Skeletal muscle satellite cell (primary cell): ENCODE results near the gene ADRA2A.

Experiments used
- H3K27me3 ChIP-seq: 2 replicates; pipeline ENCODE4 v1.7.0; 2013; ENCODE audit warnings: low read length; ENCODE audit not compliant: control insufficient read depth, insufficient read depth
- H3K36me3 ChIP-seq: 2 replicates; pipeline ENCODE4 v1.7.0; 2013; ENCODE audit warnings: mild to moderate bottlenecking, control low read depth, low read length; ENCODE audit not compliant: insufficient read depth
- H3K4me1 ChIP-seq: 2 replicates; pipeline ENCODE4 v1.7.0; 2013; ENCODE audit warnings: low read length; ENCODE audit not compliant: control insufficient read depth, insufficient read depth
- H3K4me2 ChIP-seq: 2 replicates; pipeline ENCODE4 v1.7.0; 2013; ENCODE audit warnings: mild to moderate bottlenecking, low read length
- H3K4me3 ChIP-seq: 2 replicates; pipeline ENCODE4 v1.7.0; 2013; ENCODE audit warnings: low read length
- H3K9ac ChIP-seq: 2 replicates; pipeline ENCODE4 v1.7.0; 2013; ENCODE audit warnings: mild to moderate bottlenecking, low read depth, low read length, moderate library complexity
- H3K9me3 ChIP-seq: replicated peaks from 2 replicates; pipeline ENCODE4 v1.7.0; 2013; ENCODE audit warnings: mild to moderate bottlenecking, control low read depth, low read length

Gene ADRA2A

GRCh38 chr10:111085690-111086353 lies 9.0 kb downstream of the ADRA2A start:
- Histone ChIP-seq H3K4me3 (no peak overlapping the region), H3K4me1 (no peaks in the 10 kb centered on the region), H3K9ac (no peak overlapping the region), H3K27me3 (peaks cover 4% of the 10 kb centered on the region), H3K9me3 (no peaks in the 10 kb centered on the region), H3K4me2 (no peak overlapping the region), H3K36me3 (no peaks in the 10 kb centered on the region)

DNA sequence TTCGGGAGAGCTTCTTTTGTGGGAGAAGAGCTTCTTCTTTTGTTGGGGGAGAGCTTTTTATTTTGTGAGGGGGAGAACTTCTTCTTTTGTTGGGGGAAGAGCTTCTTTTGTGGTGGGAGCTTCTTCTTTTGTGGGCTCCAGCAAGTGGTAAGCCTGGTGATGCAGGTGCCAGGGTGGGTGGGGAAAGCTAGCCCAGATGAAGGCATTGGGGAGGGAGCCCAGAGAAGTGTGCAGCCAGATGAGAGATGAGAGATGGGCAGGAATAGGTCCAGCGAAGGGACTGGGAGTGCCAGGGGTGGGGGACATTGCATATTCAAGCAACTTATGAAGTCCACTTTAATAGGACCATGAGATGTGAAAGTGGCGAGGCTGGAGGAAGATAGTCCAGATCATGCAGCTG lies 9.7 kb downstream of the ADRA2A start:
- peaks cover 4% of the 10 kb centered on the region for H3K27me3 ChIP-seq
- H3K9me3 ChIP-seq: no peaks in the 10 kb centered on the region
- no peak overlapping the region for H3K4me2 ChIP-seq
- H3K36me3 ChIP-seq: no peaks in the 10 kb centered on the region
- no peak overlapping the region for H3K9ac ChIP-seq
- no peak overlapping the region for H3K4me3 ChIP-seq
- H3K4me1 ChIP-seq: no peaks in the 10 kb centered on the region

GRCh38 chr10:111087331-111087756 lies 10.5 kb downstream of the ADRA2A start:
- no peaks in the 10 kb centered on the region for H3K36me3 ChIP-seq
- H3K9ac ChIP-seq: no peak overlapping the region
- H3K9me3 ChIP-seq: no peaks in the 10 kb centered on the region
- no peaks in the 10 kb centered on the region for H3K4me1 ChIP-seq
- no peak overlapping the region for H3K4me3 ChIP-seq
- no peak overlapping the region for H3K4me2 ChIP-seq
- peaks cover 4% of the 10 kb centered on the region for H3K27me3 ChIP-seq

DNA sequence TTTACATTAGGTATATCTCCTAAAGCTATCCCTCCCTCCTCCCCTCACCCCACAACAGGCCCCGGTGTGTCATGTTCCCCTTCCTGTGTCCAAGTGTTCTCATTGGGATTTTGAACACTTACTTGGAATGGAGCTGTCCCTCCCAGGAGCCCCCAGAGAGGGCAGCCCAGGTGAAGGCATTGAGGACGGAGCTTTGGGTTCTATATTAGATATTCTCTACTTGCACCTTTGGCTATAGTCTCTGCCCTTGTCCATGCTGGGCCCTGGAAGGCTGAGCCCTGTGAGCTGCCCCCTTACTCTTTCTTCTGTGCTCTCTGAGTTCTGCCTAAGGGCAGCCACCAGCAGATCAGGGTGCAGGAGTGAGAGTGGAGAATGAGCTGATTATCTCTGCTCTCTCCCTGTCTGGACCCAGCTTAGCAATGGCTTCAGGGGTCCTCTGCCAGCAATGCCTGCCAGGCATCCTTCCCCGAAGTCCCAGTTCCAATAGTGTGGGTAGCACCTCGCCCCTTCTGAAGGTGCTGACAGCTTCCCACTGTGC lies 11.2 kb downstream of the ADRA2A start:
- Histone ChIP-seq H3K9me3 (no peaks in the 10 kb centered on the region), H3K4me1 (no peaks in the 10 kb centered on the region), H3K4me2 (no peak overlapping the region), H3K27me3 (peaks cover 4% of the 10 kb centered on the region), H3K9ac (no peak overlapping the region), H3K36me3 (no peaks in the 10 kb centered on the region), H3K4me3 (no peak overlapping the region)

DNA sequence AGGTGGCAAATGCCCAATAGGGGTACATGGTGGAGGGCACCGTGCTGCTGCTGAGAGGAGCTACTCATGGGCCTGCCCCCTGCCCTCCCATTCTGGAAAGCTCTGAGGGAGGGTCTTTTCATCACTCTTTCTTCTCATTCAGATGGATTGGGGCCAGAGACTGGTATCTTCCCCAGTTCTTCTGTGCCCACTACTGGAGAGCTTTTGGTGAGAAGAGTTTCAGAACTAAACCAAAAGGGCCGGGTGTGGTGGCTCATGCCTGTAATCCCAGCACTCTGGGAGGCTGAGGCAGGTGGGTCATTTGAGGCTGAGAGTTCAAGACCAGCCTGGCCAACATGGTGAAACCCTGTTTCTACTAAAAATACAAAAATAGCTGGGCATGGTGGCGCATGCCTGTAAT lies 12.5 kb downstream of the ADRA2A start:
- no peaks in the 10 kb centered on the region for H3K4me1 ChIP-seq
- no peak overlapping the region for H3K4me2 ChIP-seq
- H3K36me3 ChIP-seq: no peaks in the 10 kb centered on the region
- H3K9me3 ChIP-seq: no peaks in the 10 kb centered on the region
- H3K4me3 ChIP-seq: no peak overlapping the region
- H3K9ac ChIP-seq: no peak overlapping the region
- peaks cover 4% of the 10 kb centered on the region for H3K27me3 ChIP-seq

- no peaks in the 10 kb centered on the region for H3K9me3 ChIP-seq
- no peaks in the 10 kb centered on the region for H3K36me3 ChIP-seq
- no peaks in the 10 kb centered on the region for H3K27me3 ChIP-seq
- H3K4me1 ChIP-seq: no peaks in the 10 kb centered on the region
- no peak overlapping the region for H3K4me3 ChIP-seq
- H3K4me2 ChIP-seq: no peak overlapping the region
- H3K9ac ChIP-seq: no peak overlapping the region
Observed at GRCh38 chr10:111091833-111092232, 15.0 kb downstream of the ADRA2A start.

GRCh38 chr10:111093741-111094380 lies 17.0 kb downstream of the ADRA2A start:
- H3K9ac ChIP-seq: no peak overlapping the region
- H3K4me1 ChIP-seq: no peaks in the 10 kb centered on the region
- no peaks in the 10 kb centered on the region for H3K36me3 ChIP-seq

DNA sequence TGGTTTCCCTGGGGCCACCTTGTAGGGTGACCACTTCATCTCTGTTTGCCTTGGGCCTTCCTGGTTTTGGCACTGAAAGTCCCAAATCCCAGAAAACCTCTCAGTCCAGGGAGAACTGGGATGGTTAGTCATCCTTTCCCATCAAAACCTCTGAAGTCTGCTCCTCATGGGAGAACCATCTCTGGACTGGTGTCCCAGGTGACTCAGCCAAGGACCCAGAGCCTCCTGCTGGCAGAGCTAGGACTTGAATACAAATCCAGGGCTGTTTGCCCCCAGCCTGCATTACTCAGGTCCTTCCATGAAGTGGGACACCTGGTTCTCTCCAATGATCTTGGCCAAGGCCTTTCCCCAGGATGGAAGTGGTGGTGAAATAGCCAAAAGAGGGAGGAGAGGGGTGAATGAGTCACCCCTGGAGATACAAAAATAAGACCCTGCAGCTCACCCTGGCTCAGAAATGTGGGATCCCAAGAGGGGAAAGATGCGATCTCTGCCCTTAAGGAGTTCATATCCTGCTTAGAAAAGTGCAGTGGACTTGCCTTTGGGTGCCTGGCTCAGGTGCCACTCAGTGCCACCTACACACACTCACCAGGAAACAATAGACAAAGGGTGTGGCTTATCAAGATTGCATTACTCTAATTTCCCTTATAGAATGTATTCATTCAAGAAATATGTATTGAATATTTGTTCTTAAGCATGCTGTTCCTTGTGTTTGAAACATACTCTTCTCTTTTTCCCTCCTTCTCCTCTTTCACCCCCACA lies 22.0 kb downstream of the ADRA2A start:
- Histone ChIP-seq H3K4me2 (no peak overlapping the region), H3K36me3 (no peaks in the 10 kb centered on the region), H3K27me3 (peaks cover 21% of the 10 kb centered on the region), H3K4me1 (no peaks in the 10 kb centered on the region), H3K9me3 (no peaks in the 10 kb centered on the region), H3K9ac (no peak overlapping the region), H3K4me3 (no peak overlapping the region)

More at GRCh38 chr10:111093741-111094380, 17.0 kb downstream of the ADRA2A start:
- Histone ChIP-seq H3K4me2 (no peak overlapping the region), H3K27me3 (no peaks in the 10 kb centered on the region), H3K9me3 (no peaks in the 10 kb centered on the region), H3K4me3 (no peak overlapping the region)

- no peaks in the 10 kb centered on the region for H3K36me3 ChIP-seq
- H3K9ac ChIP-seq: no peak overlapping the region
- peaks cover 21% of the 10 kb centered on the region for H3K27me3 ChIP-seq
- H3K4me2 ChIP-seq: no peak overlapping the region
- no peak overlapping the region for H3K4me3 ChIP-seq
- no peaks in the 10 kb centered on the region for H3K4me1 ChIP-seq
- H3K9me3 ChIP-seq: no peaks in the 10 kb centered on the region
Observed at GRCh38 chr10:111100198-111100597, 23.4 kb downstream of the ADRA2A start.

- no peak overlapping the region for H3K4me3 ChIP-seq
- H3K4me1 ChIP-seq: no peaks in the 10 kb centered on the region
- H3K9ac ChIP-seq: no peak overlapping the region
- H3K4me2 ChIP-seq: no peak overlapping the region
- no peaks in the 10 kb centered on the region for H3K9me3 ChIP-seq
- no peaks in the 10 kb centered on the region for H3K36me3 ChIP-seq
- H3K27me3 ChIP-seq: peaks cover 21% of the 10 kb centered on the region
Observed at GRCh38 chr10:111101796-111102195, 25.0 kb downstream of the ADRA2A start.

DNA sequence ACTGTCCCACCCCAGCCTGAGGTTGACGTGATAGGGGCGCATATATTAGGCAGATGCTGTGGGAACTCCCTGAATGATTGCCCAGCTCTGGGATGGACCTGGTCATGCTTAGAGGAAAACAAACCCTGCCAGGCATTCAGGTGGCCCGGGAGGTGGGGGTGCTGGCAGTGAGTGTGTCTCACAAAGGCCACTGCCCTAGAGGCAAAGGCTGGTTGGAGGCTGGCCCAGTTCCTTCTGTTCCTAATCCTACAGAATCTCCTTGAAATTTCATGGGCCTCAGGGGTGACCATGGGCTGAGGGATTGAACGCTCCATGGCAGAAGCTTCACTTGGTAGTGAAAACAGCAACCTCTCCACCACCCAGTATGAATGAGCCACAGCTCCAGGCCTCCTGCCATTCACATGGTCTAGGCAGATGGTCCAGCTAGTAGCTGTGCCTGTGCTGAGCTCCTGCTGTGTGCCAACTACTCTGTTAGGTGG lies 25.6 kb downstream of the ADRA2A start:
- Histone ChIP-seq H3K36me3 (no peaks in the 10 kb centered on the region), H3K4me1 (no peaks in the 10 kb centered on the region), H3K27me3 (peaks cover 21% of the 10 kb centered on the region)

More for the DNA sequence above, 25.6 kb downstream of the ADRA2A start:
- Histone ChIP-seq H3K9me3 (no peaks in the 10 kb centered on the region), H3K4me3 (no peak overlapping the region), H3K9ac (no peak overlapping the region), H3K4me2 (no peak overlapping the region)
